Panc1 (cell line): ENCODE data around the gene DGCR6.

Experiments
- CTCF ChIP-seq: fragments of 450-650 bp; IDR thresholded peaks from 2 replicates; pipeline ENCODE4 v1.5.1; 2017; ENCODE audit warnings: mild to moderate bottlenecking
- POLR2AphosphoS5 ChIP-seq: IDR thresholded peaks from 2 replicates; pipeline ENCODE4 v1.6.1; 2012; ENCODE audit warnings: mild to moderate bottlenecking, low read depth, low read length, moderate library complexity
- SIN3A ChIP-seq: IDR thresholded peaks from 2 replicates; pipeline ENCODE4 v1.6.1; 2012; ENCODE audit warnings: low read depth, mild to moderate bottlenecking, low read length, moderate library complexity, borderline replicate concordance; ENCODE audit not compliant: insufficient read depth

GRCh38 chr22:18952022-18952421 lies 45.9 kb downstream of the DGCR6 start:
- TF ChIP-seq CTCF (no peak), SIN3A (no peak), POLR2AphosphoS5 (no peak)
